BLaER1 treated with 17β-estradiol and CSF1 and Interleukin-3, amounts not matched to agents 10 nM and 100 nM (cell line): Measurements from ENCODE around the gene SLIT3.

Experiments used
- H3K27ac ChIP-seq, 11 experiments: shearing (Covaris generic); formaldehyde crosslinking; 2 replicates each; pipeline ENCODE4 v1.8.1; 2022
- H3K27me3 ChIP-seq, 11 experiments: shearing (Covaris generic); formaldehyde crosslinking; 2 replicates each; pipeline ENCODE4 v1.8.1; 2022
- H3K36me3 ChIP-seq, 11 experiments: shearing (Covaris generic); formaldehyde crosslinking; 2 replicates each; pipeline ENCODE4 v1.8.1; 2022
- H3K4me1 ChIP-seq, 10 experiments: shearing (Covaris generic); formaldehyde crosslinking; 2 replicates each; pipeline ENCODE4 v1.8.1; 2022
- H3K4me2 ChIP-seq, 11 experiments: shearing (Covaris generic); formaldehyde crosslinking; 2 replicates each; pipeline ENCODE4 v1.8.1; 2022
- H3K4me3 ChIP-seq, 10 experiments: shearing (Covaris generic); formaldehyde crosslinking; 2 replicates each; pipeline ENCODE4 v1.8.1; 2022
- H3K9ac ChIP-seq, 11 experiments: shearing (Covaris generic); formaldehyde crosslinking; 2 replicates each; pipeline ENCODE4 v1.8.1; 2022
- H3K9me3 ChIP-seq, 11 experiments: shearing (Covaris generic); formaldehyde crosslinking; replicated peaks in 1 of 11; 2 replicates each; pipeline ENCODE4 v1.8.1; 2022
- H4K20me1 ChIP-seq, 11 experiments: shearing (Covaris generic); formaldehyde crosslinking; 2 replicates each; pipeline ENCODE4 v1.8.1; 2022
- Cebpa-rat ChIP-seq, 11 experiments: shearing (Covaris generic); IDR thresholded peaks; 2 replicates each; pipeline ENCODE4 v1.8.1; 2022

SLIT3 gene

GRCh38 chr5:169050636-169051035 lies 250.3 kb downstream of the SLIT3 start:
- Histone ChIP-seq H3K27me3 (no peaks in the 10 kb centered on the region), H3K4me1 (peaks cover 0 to 24% (median 17%) of the 10 kb centered on the region in 10 experiments; a peak in 15 of 20 replicates), H3K4me2 (peak overlapping the region in 10 of 11 experiments; percentile 1 to 70 (median 54); a peak in 16 of 22 replicates), H4K20me1 (no peaks in the 10 kb centered on the region), H3K4me3 (no peak overlapping the region), H3K27ac (no peak overlapping the region), H3K9me3 (no peaks in the 10 kb centered on the region), H3K9ac (no peak overlapping the region), H3K36me3 (no peaks in the 10 kb centered on the region)
- no peak for TF ChIP-seq Cebpa-rat (IDR thresholded peaks at IDR 0.05)

- no peak overlapping the region for H3K4me3 ChIP-seq
- H3K27ac ChIP-seq, result no peak overlapping the region
- H3K9me3 ChIP-seq, result no peaks in the 10 kb centered on the region
Measured at GRCh38 chr5:169050146-169050571, 250.8 kb downstream of the SLIT3 start.

GRCh38 chr5:169049712-169050111 lies 251.2 kb downstream of the SLIT3 start:
- H3K36me3 ChIP-seq, result no peaks in the 10 kb centered on the region
- H3K9me3 ChIP-seq, result no peaks in the 10 kb centered on the region
- no peak overlapping the region for H3K27ac ChIP-seq
- H3K4me2 ChIP-seq, result no peak overlapping the region; a peak in 1 of 22 replicates
- H3K9ac ChIP-seq, result no peak overlapping the region
- no peak for TF ChIP-seq Cebpa-rat (IDR thresholded peaks at IDR 0.05)
- no peak overlapping the region for H3K4me3 ChIP-seq
- peaks cover 0 to 24% (median 17%) of the 10 kb centered on the region in 10 experiments; a peak in 15 of 20 replicates for H3K4me1 ChIP-seq
- no peaks in the 10 kb centered on the region for H3K27me3 ChIP-seq
- H4K20me1 ChIP-seq, result no peaks in the 10 kb centered on the region

More at GRCh38 chr5:169050146-169050571, 250.8 kb downstream of the SLIT3 start:
- Histone ChIP-seq H3K36me3 (no peaks in the 10 kb centered on the region), H3K4me1 (peaks cover 0 to 24% (median 17%) of the 10 kb centered on the region in 10 experiments; a peak in 15 of 20 replicates), H3K9ac (no peak overlapping the region), H4K20me1 (no peaks in the 10 kb centered on the region), H3K27me3 (no peaks in the 10 kb centered on the region), H3K4me2 (peak overlapping the region in 3 of 11 experiments; percentile 49 to 70 (median 65); a peak in 4 of 22 replicates)
- TF ChIP-seq Cebpa-rat (IDR thresholded peaks at IDR 0.05), result no peak

GRCh38 chr5:169048181-169049125 lies 252.5 kb downstream of the SLIT3 start:
- Histone ChIP-seq H3K9ac (no peak overlapping the region), H3K36me3 (no peaks in the 10 kb centered on the region), H3K4me1 (peaks cover 0 to 24% (median 17%) of the 10 kb centered on the region in 10 experiments; a peak in 15 of 20 replicates), H3K27ac (no peak overlapping the region), H3K4me3 (no peak overlapping the region), H3K4me2 (no peak overlapping the region), H4K20me1 (no peaks in the 10 kb centered on the region), H3K9me3 (peaks cover 0 to 8% (median 0%) of the 10 kb centered on the region in 11 experiments; a peak in 3 of 22 replicates), H3K27me3 (no peaks in the 10 kb centered on the region)
- no peak for TF ChIP-seq Cebpa-rat (IDR thresholded peaks at IDR 0.05)

- Histone ChIP-seq H3K9me3 (peaks cover 0 to 8% (median 0%) of the 10 kb centered on the region in 11 experiments; a peak in 3 of 22 replicates), H3K36me3 (no peaks in the 10 kb centered on the region), H4K20me1 (no peaks in the 10 kb centered on the region), H3K27me3 (no peaks in the 10 kb centered on the region), H3K9ac (no peak overlapping the region), H3K4me2 (no peak overlapping the region), H3K4me1 (no peaks in the 10 kb centered on the region), H3K4me3 (no peak overlapping the region), H3K27ac (no peak overlapping the region)
- TF ChIP-seq Cebpa-rat (IDR thresholded peaks at IDR 0.05), result no peak
Measured at GRCh38 chr5:169044962-169045361, 256.0 kb downstream of the SLIT3 start.

GRCh38 chr5:169041180-169041579 lies 259.8 kb downstream of the SLIT3 start:
- Histone ChIP-seq H3K4me2 (no peak overlapping the region), H3K4me1 (no peaks in the 10 kb centered on the region), H3K9me3 (peaks cover 0 to 8% (median 0%) of the 10 kb centered on the region in 11 experiments; a peak in 3 of 22 replicates), H3K36me3 (no peaks in the 10 kb centered on the region), H3K27me3 (no peaks in the 10 kb centered on the region), H4K20me1 (no peaks in the 10 kb centered on the region), H3K4me3 (no peak overlapping the region), H3K27ac (no peak overlapping the region), H3K9ac (no peak overlapping the region)
- no peak for TF ChIP-seq Cebpa-rat (IDR thresholded peaks at IDR 0.05)

- Histone ChIP-seq H3K4me3 (no peak overlapping the region), H4K20me1 (no peaks in the 10 kb centered on the region), H3K4me1 (no peaks in the 10 kb centered on the region), H3K4me2 (no peak overlapping the region), H3K9me3 (peaks cover 0 to 8% (median 0%) of the 10 kb centered on the region in 11 experiments; a peak in 3 of 22 replicates), H3K27ac (no peak overlapping the region), H3K9ac (no peak overlapping the region), H3K27me3 (no peaks in the 10 kb centered on the region), H3K36me3 (no peaks in the 10 kb centered on the region)
- no peak for TF ChIP-seq Cebpa-rat (IDR thresholded peaks at IDR 0.05)
Measured at GRCh38 chr5:169039592-169039991, 261.3 kb downstream of the SLIT3 start.

- no peaks in the 10 kb centered on the region for H3K4me1 ChIP-seq
- no peak overlapping the region for H3K27ac ChIP-seq
- no peak overlapping the region for H3K4me2 ChIP-seq
- no peak overlapping the region for H3K4me3 ChIP-seq
- H3K9ac ChIP-seq, result no peak overlapping the region
- H3K27me3 ChIP-seq, result no peaks in the 10 kb centered on the region
- H3K9me3 ChIP-seq, result peaks cover 4 to 16% (median 6%) of the 10 kb centered on the region in 11 experiments; a peak in 14 of 22 replicates
- no peak for TF ChIP-seq Cebpa-rat (IDR thresholded peaks at IDR 0.05)
- no peaks in the 10 kb centered on the region for H4K20me1 ChIP-seq
- no peaks in the 10 kb centered on the region for H3K36me3 ChIP-seq
Measured at GRCh38 chr5:169037466-169037865, 263.5 kb downstream of the SLIT3 start.

GRCh38 chr5:169036079-169036805 lies 264.7 kb downstream of the SLIT3 start:
- peaks cover 4 to 16% (median 6%) of the 10 kb centered on the region in 11 experiments; a peak in 14 of 22 replicates for H3K9me3 ChIP-seq
- H3K27ac ChIP-seq, result no peak overlapping the region
- no peak for TF ChIP-seq Cebpa-rat (IDR thresholded peaks at IDR 0.05)
- no peaks in the 10 kb centered on the region for H3K27me3 ChIP-seq
- H3K9ac ChIP-seq, result no peak overlapping the region
- H3K36me3 ChIP-seq, result no peaks in the 10 kb centered on the region
- no peaks in the 10 kb centered on the region for H3K4me1 ChIP-seq
- no peaks in the 10 kb centered on the region for H4K20me1 ChIP-seq
- no peak overlapping the region for H3K4me3 ChIP-seq
- H3K4me2 ChIP-seq, result no peak overlapping the region
